NCI-H1105 (cell line): Measurements from ENCODE around the gene ALDH3A2.

Source experiments
- DNase-seq: peaks from one replicate; lab custom pipeline; 2025; lab: John Stamatoyannopoulos, UW

The ALDH3A2 gene

GRCh38 chr17:19716108-19717030 is 67.8 kb downstream of the ALDH3A2 start, which contains the start of gene SLC47A2:
Gene SLC47A2 (minus strand): TSS chr17:19716584. CDS start chr17:19716555, 29 bp downstream.
- DNase-seq: no peak

- no peak for DNase-seq
Observed at GRCh38 chr17:19717031-19717360, 68.4 kb downstream of the ALDH3A2 start.

- DNase-seq: no peak
Observed at GRCh38 chr17:19717411-19717908, 68.9 kb downstream of the ALDH3A2 start.

GRCh38 chr17:19718041-19718612 is 69.6 kb downstream of the ALDH3A2 start:
- DNase-seq: no peak

GRCh38 chr17:19718613-19719354 is 70.2 kb downstream of the ALDH3A2 start:
- DNase-seq: no peak

- DNase-seq: no peak
Observed at GRCh38 chr17:19719355-19720209, 71.0 kb downstream of the ALDH3A2 start.

GRCh38 chr17:19720210-19720475 is 71.6 kb downstream of the ALDH3A2 start:
- no peak for DNase-seq

GRCh38 chr17:19720631-19721426 is 72.3 kb downstream of the ALDH3A2 start:
- DNase-seq: peak; percentile 48

- DNase-seq: no peak
Observed at GRCh38 chr17:19723964-19724363, 75.4 kb downstream of the ALDH3A2 start.

GRCh38 chr17:19724501-19725420 is 76.2 kb downstream of the ALDH3A2 start:
- no peak for DNase-seq

GRCh38 chr17:19725486-19725885 is 76.9 kb downstream of the ALDH3A2 start:
- DNase-seq: no peak

GRCh38 chr17:19726631-19727376 is 78.3 kb downstream of the ALDH3A2 start:
- DNase-seq: no peak
